Skin of body (tissue), 3 donors: Measurements from ENCODE around the gene DNAJC1. TPM values are rescaled to one million over a fixed set of nuclear protein-coding genes. Genes with fewer than 3 reads are reported as not detected.
A peak's percentile ranks its signal among the peaks of the same experiment; 100 is the strongest.
"Not testable (repeated sequence)": the region's sequence is repeated elsewhere in the genome, so short reads cannot be mapped to it uniquely, and the experiment has no call there.

Source experiments
- DNase-seq: peaks from one replicate; lab custom pipeline; 2025; lab: John Stamatoyannopoulos, UW
- small RNA-seq: library from RNA; depleted of rRNA; stranded (forward); fragments of <200 nt; gene quantifications from one replicate; pipeline ENCODE3, GENCODE V24; 2014; ENCODE audit warnings: low replicate concordance
- total RNA-seq: library from RNA; depleted of rRNA; stranded (reverse); fragments of >200 nt; gene quantifications from one replicate; pipeline ENCODE4 v1.2.3, GENCODE V29; 2014

The DNAJC1 gene
- total RNA-seq, 1 donor from 2014 or later, result 28.7 TPM

DNA sequence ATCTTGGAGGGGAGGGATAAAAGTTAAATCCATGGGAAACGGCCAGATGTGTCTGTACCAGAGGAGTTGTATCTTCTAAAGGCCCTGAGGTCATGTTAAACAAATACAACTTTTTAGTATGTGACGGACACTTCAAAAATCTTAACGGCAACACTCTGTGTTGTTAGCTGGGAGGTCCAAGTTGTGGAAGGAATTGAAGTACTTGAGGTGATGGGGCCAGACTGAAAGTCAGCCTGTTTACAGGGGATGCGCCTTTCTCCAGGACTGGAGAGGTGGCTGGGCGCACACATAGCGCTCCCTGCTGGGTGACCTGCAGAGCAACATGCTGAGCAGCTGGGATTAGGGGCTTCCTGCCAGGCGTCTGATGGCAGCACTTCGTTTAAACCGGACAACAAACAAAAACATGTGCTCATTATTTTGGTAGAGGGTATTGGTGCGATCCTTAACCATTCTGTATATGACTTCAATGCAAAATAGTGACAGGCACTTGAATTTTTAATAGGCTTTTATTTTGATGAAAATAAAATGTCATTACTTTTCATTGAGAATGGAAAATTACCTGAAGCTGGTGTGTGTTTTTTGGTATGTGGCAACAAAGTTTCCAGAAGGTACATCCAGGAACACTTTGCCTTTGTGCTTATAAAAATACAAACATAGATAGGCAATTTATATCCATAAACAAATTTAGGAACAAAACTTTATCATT lies 271.3 kb downstream of the DNAJC1 start:
- DNase-seq, result peak; percentile 70

DNA sequence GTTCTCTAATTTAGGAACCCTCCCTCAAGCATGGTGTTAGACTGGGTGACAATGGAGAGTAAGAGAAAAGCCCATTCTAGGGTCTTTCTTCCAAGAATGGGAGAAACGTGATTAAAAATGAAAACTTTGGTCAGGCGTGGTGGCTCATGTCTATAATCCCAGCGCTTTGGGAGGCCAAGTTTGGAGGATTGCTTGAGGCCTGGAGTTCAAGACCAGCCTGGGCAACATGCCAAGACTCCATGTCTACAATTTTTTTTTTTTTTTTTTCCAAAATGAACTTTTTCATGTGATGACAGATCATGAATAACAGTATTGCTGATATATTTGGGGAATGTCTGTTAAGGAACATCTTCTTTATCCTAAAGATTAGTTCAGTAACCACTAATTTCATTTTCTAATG lies 274.9 kb downstream of the DNAJC1 start:
- no peak for DNase-seq

DNA sequence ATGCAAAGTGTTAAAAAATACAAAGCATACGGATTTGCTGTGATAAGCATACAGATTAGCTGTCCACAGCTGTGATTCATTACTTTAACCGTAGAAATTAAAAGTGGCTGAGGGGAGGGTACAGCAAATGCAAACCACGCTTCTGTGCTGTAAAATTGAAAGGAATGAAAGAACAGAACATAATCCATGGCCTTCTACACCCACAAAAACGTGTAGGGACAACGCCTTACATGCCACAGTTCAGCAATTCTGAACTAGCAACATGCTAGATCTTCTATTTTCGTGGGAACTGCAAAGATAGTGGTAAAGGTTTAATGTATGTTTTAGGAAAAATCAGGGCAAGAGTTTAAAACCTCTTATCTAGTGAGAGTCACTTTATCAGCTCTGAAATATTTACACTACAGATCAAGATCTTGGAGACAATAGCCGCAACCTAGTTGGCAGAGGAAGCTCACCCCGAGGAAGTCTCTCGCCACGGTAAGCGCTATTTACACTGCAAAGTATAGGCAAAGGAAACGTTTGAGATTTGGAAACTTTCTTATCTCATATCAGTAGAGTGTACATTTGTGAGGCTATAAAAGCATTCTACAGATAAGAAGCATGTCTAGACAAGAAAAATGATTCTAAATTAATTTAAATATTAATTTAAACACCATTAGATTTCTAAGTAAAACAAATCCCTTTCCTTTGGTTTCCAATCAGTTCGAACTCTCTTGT lies 275.9 kb downstream of the DNAJC1 start:
- DNase-seq, result no peak

DNA sequence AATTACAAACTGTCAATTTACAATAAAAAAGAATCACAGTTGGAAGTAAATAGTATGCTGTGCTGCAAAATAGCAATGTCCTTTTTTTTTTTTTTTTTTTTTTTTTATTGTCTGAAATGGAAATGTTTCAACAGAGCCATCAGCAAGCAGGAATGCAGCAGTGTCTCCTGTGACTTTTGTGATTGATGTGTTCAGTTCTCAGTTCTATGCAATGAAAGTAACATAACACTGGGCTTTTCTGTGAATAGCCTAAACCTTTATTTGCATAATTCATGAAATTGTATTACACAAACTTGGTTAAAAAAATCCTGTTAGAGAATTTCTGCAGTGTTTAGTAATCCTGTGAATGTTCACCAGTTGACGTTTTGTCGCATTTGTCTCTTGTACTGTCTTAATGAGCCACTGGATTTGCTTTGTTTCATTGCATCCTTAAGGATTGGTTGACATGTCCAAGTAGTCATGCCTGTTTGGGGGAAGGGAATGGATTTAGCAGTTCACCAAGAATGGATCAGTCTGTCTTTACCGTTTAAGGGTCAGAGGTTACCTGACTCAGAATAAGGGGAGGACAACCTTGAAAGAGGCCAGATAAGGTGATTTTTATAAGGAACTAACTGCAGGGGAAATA lies 276.8 kb downstream of the DNAJC1 start:
- DNase-seq, result peak; percentile 33

DNA sequence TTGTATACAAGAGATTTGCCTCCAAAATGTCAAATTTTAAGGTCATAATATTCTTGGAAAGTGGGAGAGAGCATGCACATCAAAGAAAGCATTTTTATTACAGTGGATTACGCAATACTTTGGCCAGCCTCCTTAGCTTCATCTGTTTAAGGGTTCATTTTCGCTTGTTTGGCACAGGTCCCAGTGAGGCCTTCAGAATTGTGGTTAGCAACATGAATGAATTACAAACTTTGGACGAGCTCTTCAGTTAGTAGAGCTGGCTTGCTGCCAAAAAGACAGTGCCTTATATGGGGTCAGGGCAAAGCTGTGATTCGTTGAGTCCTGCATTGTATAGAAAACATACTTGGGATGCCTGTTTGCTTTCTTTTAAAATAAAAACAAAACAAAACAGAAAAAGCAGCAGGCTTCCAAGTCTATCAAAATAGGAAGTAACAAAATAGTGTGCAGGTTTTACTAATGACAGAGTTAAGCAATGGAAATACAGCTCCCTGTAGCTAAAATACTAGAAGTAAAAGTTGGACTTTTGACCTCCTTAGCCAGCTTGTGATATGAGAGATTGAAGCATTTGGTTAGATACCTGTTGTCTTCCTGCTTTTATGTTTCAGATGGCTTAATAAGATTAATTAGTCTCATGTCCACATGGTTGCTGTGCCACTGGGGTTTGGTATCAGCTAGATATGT lies 278.7 kb downstream of the DNAJC1 start:
- DNase-seq, result peak; percentile 99

DNA sequence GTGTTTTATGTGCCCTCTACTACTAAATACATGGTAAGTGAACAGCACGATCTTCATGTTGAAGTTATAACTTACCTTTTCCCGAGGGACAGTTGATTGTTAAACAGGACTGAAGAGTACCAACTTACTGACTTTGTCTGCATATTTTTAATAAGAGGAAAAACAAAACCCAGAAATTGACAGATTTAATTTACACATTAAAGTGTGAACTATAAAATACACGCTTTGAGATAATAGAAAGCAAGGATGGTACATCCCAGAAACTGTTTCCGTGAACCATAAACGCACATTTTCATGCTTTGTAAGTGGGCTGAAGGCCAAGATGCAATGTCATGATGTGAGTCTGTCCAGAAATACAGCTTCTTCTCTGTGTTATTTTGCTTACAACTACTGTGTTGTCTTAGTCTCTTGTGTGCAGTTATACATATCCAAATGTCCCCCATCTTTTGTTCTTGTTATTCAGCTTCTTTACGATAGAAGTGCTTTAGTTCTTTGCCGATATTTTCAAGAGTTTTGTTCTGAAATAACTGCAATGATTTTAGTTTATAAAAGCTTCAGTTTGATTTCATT lies 279.4 kb downstream of the DNAJC1 start:
- peak; percentile 70 for DNase-seq

DNA sequence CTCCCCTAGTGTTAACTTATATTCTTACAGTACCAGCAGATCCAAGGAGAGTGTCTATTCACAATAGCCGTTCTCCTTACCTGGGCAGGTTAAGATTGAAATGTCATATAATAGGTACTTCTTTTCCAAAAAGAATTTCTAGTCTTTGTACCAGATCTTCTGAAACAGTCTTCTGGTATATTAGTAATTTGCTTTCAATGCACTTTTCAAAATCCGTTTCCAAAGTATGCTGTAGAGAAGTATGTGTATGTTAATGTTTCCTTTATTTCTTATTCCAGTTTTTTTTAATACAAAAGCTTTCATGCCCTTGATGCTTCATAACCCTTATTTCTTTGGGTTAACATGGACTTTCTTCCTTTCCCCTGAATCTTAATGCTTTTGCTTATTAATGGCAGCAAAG lies 281.3 kb downstream of the DNAJC1 start:
- DNase-seq, result no peak

DNA sequence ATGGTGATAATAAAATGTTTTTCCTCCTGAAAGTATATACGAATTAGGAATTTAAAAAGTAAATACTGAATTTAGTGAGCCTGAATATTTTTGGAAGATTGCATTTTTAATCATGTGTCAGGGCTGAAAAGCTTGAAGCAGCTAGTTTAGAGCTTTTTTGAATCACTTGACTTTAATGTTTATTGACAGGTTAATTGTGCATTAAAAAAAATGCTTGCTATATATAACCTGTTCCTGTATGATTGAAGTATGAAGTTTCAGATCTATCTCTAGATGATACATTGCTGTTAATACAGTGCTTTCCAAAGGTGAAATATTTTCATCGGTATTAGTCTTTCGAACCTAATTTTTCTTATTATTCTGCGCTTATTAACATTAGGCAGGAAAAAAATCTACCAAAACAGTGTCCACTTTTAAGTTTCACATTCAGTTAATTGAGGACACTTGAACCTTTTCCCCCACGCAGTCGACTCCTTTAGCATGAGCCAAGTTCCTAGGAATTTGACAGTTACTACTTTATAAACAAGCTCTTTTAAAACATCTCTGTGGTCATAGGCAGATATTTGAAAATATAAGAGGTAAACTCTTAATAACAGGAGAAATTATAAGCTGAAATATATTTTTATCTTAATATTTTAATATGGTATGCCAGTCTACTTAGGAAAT lies 282.4 kb downstream of the DNAJC1 start:
- DNase-seq, result no peak

DNA sequence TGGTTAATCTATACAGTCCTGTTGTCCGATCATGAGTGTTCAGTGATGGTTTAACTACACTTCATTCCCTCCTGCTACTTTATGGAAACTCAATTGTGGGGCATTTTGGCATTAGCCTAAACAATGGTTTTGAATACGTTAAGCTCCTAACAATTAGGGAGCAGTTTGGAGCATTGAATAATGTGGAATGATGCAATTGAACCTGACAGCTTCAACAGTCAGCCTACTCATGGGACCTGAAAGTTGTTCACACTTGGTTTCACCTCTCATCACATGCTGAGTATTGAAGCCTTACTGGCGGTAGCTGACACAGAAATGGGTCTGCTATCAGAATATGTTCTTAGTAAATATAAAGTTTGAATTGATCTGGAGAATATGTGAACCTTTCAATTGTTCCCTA lies 283.4 kb downstream of the DNAJC1 start:
- no peak for DNase-seq

DNA sequence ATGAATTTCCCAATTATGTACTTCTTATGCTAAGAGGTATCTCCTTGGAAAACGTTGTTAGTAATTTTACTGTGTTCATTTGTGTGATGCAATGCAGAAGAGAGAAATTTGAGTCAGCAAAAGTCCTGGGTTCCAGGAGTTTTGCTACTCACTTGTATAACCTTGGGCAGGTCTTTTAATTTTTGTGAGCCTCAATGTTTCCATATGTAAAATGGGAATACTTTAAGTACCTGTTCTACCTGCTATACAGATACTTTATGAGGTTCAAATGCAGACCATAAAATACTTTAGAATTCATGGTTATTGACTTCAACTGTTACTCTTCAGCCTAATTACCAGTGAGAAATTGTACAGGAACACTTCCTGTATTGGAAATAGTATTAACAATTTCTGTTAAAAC lies 284.0 kb downstream of the DNAJC1 start:
- no peak for DNase-seq

DNA sequence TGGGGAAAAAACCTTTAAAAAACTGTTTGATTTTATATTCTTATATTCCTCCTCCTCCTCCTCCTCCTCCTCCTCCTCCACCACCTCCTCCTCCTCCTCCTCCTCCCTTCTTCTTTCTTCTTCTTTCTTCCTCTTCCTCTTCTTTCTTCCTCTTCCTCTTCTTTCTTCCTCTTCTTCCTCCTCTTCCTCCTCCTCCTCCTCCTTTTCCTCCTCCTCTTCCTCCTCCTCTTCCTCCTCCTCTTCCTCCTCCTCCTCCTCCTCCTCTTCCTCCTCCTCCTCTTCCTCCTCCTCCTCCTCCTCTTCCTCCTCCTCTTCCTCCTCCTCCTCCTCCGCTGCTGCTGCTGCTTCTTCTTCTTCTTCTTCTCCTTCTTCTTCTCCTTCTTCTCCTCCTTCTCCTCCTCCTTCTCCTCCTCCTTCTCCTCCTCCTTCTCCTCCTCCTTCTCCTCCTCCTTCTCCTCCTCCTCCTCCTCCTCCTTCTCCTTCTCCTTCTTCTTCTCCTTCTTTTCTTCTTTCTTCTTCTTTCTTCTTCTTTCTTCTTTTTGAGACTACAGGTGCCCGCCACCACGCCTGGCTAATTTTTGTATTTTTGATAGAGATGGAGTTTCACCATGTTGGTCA lies 286.0 kb downstream of the DNAJC1 start:
- DNase-seq, result not testable (repeated sequence)

DNA sequence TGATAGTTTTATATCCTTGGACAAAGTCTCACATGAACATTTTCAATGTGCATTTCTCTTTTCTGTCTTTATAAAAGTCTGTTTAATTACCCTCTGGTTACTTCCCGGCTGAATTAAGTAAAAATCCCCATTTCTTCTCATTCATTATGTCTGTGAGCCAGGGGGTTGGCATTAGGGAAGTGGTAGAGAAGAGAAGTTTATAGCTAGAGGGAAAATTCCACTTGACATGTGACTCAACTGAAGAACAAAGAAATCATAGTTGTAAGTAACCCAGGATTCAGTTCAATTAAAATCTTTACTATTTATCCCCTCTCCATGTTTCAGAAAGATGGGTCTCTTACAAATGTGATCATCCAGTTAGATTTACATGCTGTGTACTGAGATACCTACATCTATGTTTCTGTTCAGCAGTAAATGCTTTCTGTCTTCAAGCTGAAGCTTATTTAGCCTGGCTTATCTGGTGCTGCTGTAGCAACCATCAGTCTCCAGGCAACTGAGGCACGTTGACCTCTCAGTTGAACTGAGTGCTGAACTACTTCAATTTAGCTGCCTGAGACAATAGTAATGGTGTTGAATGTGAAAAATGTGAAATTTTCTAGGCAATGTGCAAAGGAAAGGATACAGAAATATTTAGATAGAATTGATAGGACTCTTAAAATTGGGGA lies 287.9 kb downstream of the DNAJC1 start:
- peak; percentile 2 for DNase-seq

DNA sequence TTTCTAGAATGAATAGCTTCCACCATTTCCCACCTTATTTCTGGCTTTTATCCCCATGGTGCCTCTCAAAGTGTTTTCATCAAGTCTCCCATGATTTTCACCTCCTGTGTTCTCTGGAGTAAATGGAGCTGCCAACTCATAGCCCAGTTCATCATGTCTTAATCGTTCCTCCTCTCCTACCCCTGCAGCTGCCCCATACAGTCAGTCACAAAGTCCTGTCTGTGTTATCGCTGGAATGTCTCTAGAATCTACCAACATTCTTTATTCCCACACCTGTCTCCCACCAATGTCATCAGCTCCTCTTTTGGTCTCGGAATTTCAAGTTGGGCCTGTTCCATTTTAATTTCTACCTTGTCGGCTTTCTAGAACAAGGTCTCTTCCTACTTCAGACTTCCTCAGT lies 290.6 kb downstream of the DNAJC1 start:
- DNase-seq, result no peak

DNA sequence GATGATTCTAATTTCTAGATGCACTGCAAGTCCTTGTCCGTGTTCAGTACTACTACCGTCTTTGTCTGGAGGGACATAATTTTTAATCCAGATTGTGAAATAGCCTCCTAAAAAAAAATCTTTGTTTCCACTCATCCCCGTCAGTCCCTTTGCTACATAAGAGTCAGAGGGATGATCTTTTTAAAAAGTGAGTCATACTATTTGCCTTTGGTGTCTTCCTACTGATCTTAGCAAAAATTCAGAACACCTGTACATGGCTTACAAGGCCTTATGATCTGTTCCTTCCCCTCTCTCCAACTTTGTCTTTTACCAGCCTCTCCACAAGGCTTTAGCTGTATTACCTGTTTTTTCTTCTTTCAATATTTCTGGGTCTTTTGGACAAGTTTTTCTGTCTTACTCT lies 296.0 kb downstream of the DNAJC1 start:
- no peak for DNase-seq

Small RNA genes within 50 kb of the gene (small RNA-seq; reads per million reads assigned to genes)
- gene RN7SKP219 (not detected), gene RN7SKP37 (not detected)

Other genes with a start within 250 kb of the DNAJC1 start
- gene EBLN1, start 214.3 kb upstream of the DNAJC1 start, total RNA-seq, result not detected